AG04449 (cell line): ENCODE measurements around the gene QRSL1.

ENCODE experiments used
- CTCF ChIA-PET: fragments of 350-600 bp; formaldehyde crosslinking; extraction: SDS; loops from one replicate; lab custom pipeline; 2021; ENCODE audit warnings: antibody characterized with exemption; lab: Yijun Ruan, JAX
- POLR2A ChIA-PET: fragments of 400-600, 350-600 bp; formaldehyde crosslinking; extraction: SDS; loops from one replicate; lab custom pipeline; 2020; ENCODE audit warnings: antibody characterized with exemption, inconsistent platforms; lab: Yijun Ruan, JAX
- DNase-seq: peaks from one replicate; pipeline ENCODE4 v3.0.0-alpha.2; 2010; ENCODE audit warnings: low read depth, low spot score
- H3K4me3 ChIP-seq: 2 replicates; pipeline ENCODE4 v1.5.1; 2011; ENCODE audit warnings: low read depth, mild to moderate bottlenecking, control low read depth, low read length
- CTCF ChIP-seq: IDR thresholded peaks from one replicate; pipeline ENCODE4 v1.5.1; 2011; ENCODE audit warnings: mild to moderate bottlenecking, moderate library complexity, low read length, control low read depth, inconsistent platforms; ENCODE audit not compliant: insufficient read depth; ENCODE audit errors: missing control alignments

The QRSL1 gene

GRCh38 chr6:106612671-106613416 is 16.5 kb upstream of the QRSL1 start:
- CTCF ChIA-PET, result no interaction called here
- no peak for TF ChIP-seq CTCF
- POLR2A ChIA-PET, result no interaction called here
- DNase-seq, result no peak
- no peak overlapping the region for H3K4me3 ChIP-seq

GRCh38 chr6:106613590-106613989 is 15.8 kb upstream of the QRSL1 start:
- no peak overlapping the region for H3K4me3 ChIP-seq
- ChIA-PET CTCF (interaction anchor here (0.9 to 1.3 kb wide), 2 partner anchors 366 to 384 kb away, joined by 3 to 6 read pairs; no protein-coding TSS in a partner anchor), POLR2A (no interaction called here)
- TF ChIP-seq CTCF, result no peak
- DNase-seq, result no peak

- no peak for DNase-seq
- no peak overlapping the region for H3K4me3 ChIP-seq
- no peak for TF ChIP-seq CTCF
- ChIA-PET CTCF (interaction anchor here (0.9 to 1.3 kb wide), 2 partner anchors 365 to 383 kb away, joined by 3 to 6 read pairs; no protein-coding TSS in a partner anchor), POLR2A (no interaction called here)
Observed at GRCh38 chr6:106614166-106614565, 15.2 kb upstream of the QRSL1 start.

GRCh38 chr6:106614592-106615257 is 14.7 kb upstream of the QRSL1 start:
- POLR2A ChIA-PET, result no interaction called here
- H3K4me3 ChIP-seq, result no peak overlapping the region
- no peak for DNase-seq
- no peak for TF ChIP-seq CTCF
- CTCF ChIA-PET, result interaction anchor here (0.9 to 1.3 kb wide), 2 partner anchors 365 to 383 kb away, joined by 3 to 6 read pairs; no protein-coding TSS in a partner anchor

GRCh38 chr6:106617302-106617701 is 12.1 kb upstream of the QRSL1 start:
- ChIA-PET CTCF (interaction anchor here (0.6 to 5.9 kb wide), 3 partner anchors 8 to 11 kb away, joined by 3 to 37 read pairs (median 3); no protein-coding TSS in a partner anchor), POLR2A (no interaction called here)
- TF ChIP-seq CTCF, result no peak
- no peak overlapping the region for H3K4me3 ChIP-seq
- no peak for DNase-seq

GRCh38 chr6:106617857-106618256 is 11.5 kb upstream of the QRSL1 start:
- POLR2A ChIA-PET, result no interaction called here
- TF ChIP-seq CTCF, result no peak
- DNase-seq, result no peak
- H3K4me3 ChIP-seq, result no peak overlapping the region
- CTCF ChIA-PET, result interaction anchor here (1.3 to 5.9 kb wide), 3 partner anchors 8 to 380 kb away, joined by 3 to 37 read pairs (median 4); no protein-coding TSS in a partner anchor
